MM.1S (cell line): ENCODE results near the gene TSPAN4.

ENCODE experiments used
- DNase-seq: peaks from one replicate; pipeline ENCODE4 v3.0.0-alpha.2; 2015
- H2AFZ ChIP-seq: fragments of 300-600 bp; sonication (generic); 2 replicates; pipeline ENCODE4 v1.6.0; 2016; ENCODE audit warnings: antibody characterized with exemption, low read length
- H3F3A ChIP-seq: fragments of 300-600 bp; sonication (generic); 2 replicates; pipeline ENCODE4 v1.6.1; 2016; ENCODE audit warnings: mild to moderate bottlenecking, antibody characterized with exemption, low read length, moderate library complexity, mixed read lengths; ENCODE audit not compliant: insufficient read depth
- H3K27ac ChIP-seq: fragments of 300-600 bp; sonication (generic); 2 replicates; pipeline ENCODE4 v1.5.1; 2016; ENCODE audit warnings: mild to moderate bottlenecking, low read length
- H3K27me3 ChIP-seq: fragments of 300-600 bp; sonication (generic); replicated peaks from 2 replicates; pipeline ENCODE4 v1.6.0; 2016; ENCODE audit warnings: low read length; ENCODE audit not compliant: insufficient read depth
- H3K36me3 ChIP-seq: fragments of 300-600 bp; sonication (generic); replicated peaks from 2 replicates; pipeline ENCODE4 v1.6.1; 2016; ENCODE audit warnings: mild to moderate bottlenecking, low read length, mixed read lengths; ENCODE audit not compliant: insufficient read depth
- H3K4me1 ChIP-seq: fragments of 300-600 bp; sonication (generic); 2 replicates; pipeline ENCODE4 v1.6.1; 2016; ENCODE audit warnings: low read length, mixed read lengths
- H3K4me2 ChIP-seq: fragments of 300-600 bp; sonication (generic); 2 replicates; pipeline ENCODE4 v1.6.0; 2016; ENCODE audit warnings: low read depth, low read length
- H3K4me3 ChIP-seq: fragments of 300-600 bp; sonication (generic); 2 replicates; pipeline ENCODE4 v1.5.1; 2016; ENCODE audit warnings: low read length, mixed read lengths
- H3K79me2 ChIP-seq: fragments of 300-600 bp; sonication (generic); 2 replicates; pipeline ENCODE4 v1.6.1; 2016; ENCODE audit warnings: mixed run types, low read length, mixed read lengths
- H3K9ac ChIP-seq: fragments of 300-600 bp; sonication (generic); 2 replicates; pipeline ENCODE4 v1.6.1; 2016; ENCODE audit warnings: low read length, mixed read lengths
- H3K9me2 ChIP-seq: fragments of 300-600 bp; sonication (generic); replicated peaks from 2 replicates; pipeline ENCODE4 v1.6.1; 2016; ENCODE audit warnings: mild to moderate bottlenecking, low read length, mixed read lengths; ENCODE audit not compliant: insufficient read depth
- H3K9me3 ChIP-seq: fragments of 300-600 bp; sonication (generic); replicated peaks from 2 replicates; pipeline ENCODE4 v1.6.1; 2016; ENCODE audit warnings: mild to moderate bottlenecking, low read length, mixed read lengths; ENCODE audit not compliant: insufficient read depth
- H4K20me1 ChIP-seq: fragments of 300-600 bp; sonication (generic); 2 replicates; pipeline ENCODE4 v1.6.1; 2016; ENCODE audit warnings: mild to moderate bottlenecking, low read length, moderate library complexity, mixed read lengths; ENCODE audit not compliant: insufficient read depth
- CTCF ChIP-seq: fragments of 300-600 bp; sonication (generic); IDR thresholded peaks from 2 replicates; pipeline ENCODE4 v1.5.1; 2016; ENCODE audit warnings: antibody characterized with exemption, low read length, mixed read lengths
- EZH2 ChIP-seq: fragments of 300-600 bp; sonication (generic); optimal IDR thresholded peaks from 2 replicates; pipeline ENCODE3; 2017; ENCODE audit warnings: low read depth, mild to moderate bottlenecking, antibody characterized with exemption, low read length, mixed read lengths
- EZH2phosphoT487 ChIP-seq: fragments of 300-600 bp; sonication (generic); IDR thresholded peaks from 2 replicates; pipeline ENCODE4 v1.6.1; 2018; ENCODE audit warnings: antibody characterized with exemption, low read length

TSPAN4 gene

GRCh38 chr11:860234-861104 lies 17.8 kb downstream of the TSPAN4 start:
- no peak overlapping the region for H3K9ac ChIP-seq

GRCh38 chr11:861105-861479 lies 18.4 kb downstream of the TSPAN4 start:
- Histone ChIP-seq H2AFZ (no peak overlapping the region), H3K36me3 (no peaks in the 10 kb centered on the region), H3K27ac (no peak overlapping the region), H3K4me2 (no peak overlapping the region), H3K9ac (no peak overlapping the region), H3F3A (no peaks in the 10 kb centered on the region), H3K4me3 (no peak overlapping the region), H3K4me1 (no peaks in the 10 kb centered on the region), H4K20me1 (no peaks in the 10 kb centered on the region), H3K79me2 (no peaks in the 10 kb centered on the region), H3K9me2 (no peaks in the 10 kb centered on the region), H3K9me3 (no peaks in the 10 kb centered on the region), H3K27me3 (peaks cover 54% of the 10 kb centered on the region)
- no peak for TF ChIP-seq EZH2
- no peak for TF ChIP-seq CTCF
- no peak for TF ChIP-seq EZH2phosphoT487
- DNase-seq, result no peak

More at GRCh38 chr11:860234-861104, 17.8 kb downstream of the TSPAN4 start:
- Histone ChIP-seq H3K4me2 (no peak overlapping the region), H3K27me3 (peaks cover 60% of the 10 kb centered on the region), H2AFZ (no peak overlapping the region), H3K36me3 (no peaks in the 10 kb centered on the region), H4K20me1 (no peaks in the 10 kb centered on the region), H3K4me1 (no peaks in the 10 kb centered on the region), H3K79me2 (no peaks in the 10 kb centered on the region), H3K9me3 (no peaks in the 10 kb centered on the region), H3F3A (no peaks in the 10 kb centered on the region), H3K9me2 (no peaks in the 10 kb centered on the region), H3K27ac (no peak overlapping the region), H3K4me3 (no peak overlapping the region)
- TF ChIP-seq EZH2 (no peak), EZH2phosphoT487 (no peak), CTCF (no peak)
- DNase-seq, result no peak

- TF ChIP-seq EZH2 (no peak), EZH2phosphoT487 (no peak), CTCF (no peak)
- no peaks in the 10 kb centered on the region for H3K36me3 ChIP-seq
- H3K27ac ChIP-seq, result no peak overlapping the region
- no peak overlapping the region for H3K9ac ChIP-seq
- H3K4me3 ChIP-seq, result no peak overlapping the region
- no peak overlapping the region for H2AFZ ChIP-seq
- no peaks in the 10 kb centered on the region for H3F3A ChIP-seq
- H3K9me3 ChIP-seq, result no peaks in the 10 kb centered on the region
- no peaks in the 10 kb centered on the region for H4K20me1 ChIP-seq
- no peak for DNase-seq
- H3K9me2 ChIP-seq, result no peaks in the 10 kb centered on the region
- H3K79me2 ChIP-seq, result no peaks in the 10 kb centered on the region
- H3K4me2 ChIP-seq, result no peak overlapping the region
- peaks cover 47% of the 10 kb centered on the region for H3K27me3 ChIP-seq
- H3K4me1 ChIP-seq, result no peaks in the 10 kb centered on the region
These were observed 19.5 kb downstream of the TSPAN4 start for GRCh38 chr11:862081-862661.
